Activated CD4-positive, alpha-beta T cell treated with anti-CD3 and anti-CD28 coated beads, Interleukin-2, Interleukin-4, amounts not matched to agents 100 ng/mL and 50 ng/mL, durations not matched to agents 16 hours and 8 hours (primary cell): ENCODE data around the gene ZNF701.
"Not testable (repeated sequence)": the region's sequence is repeated elsewhere in the genome, so short reads cannot be mapped to it uniquely, and the experiment has no call there.

Experiments used
- DNase-seq: peaks from one replicate; pipeline ENCODE4 v3.0.0-alpha.2; 2020; ENCODE audit warnings: low spot score

ZNF701 gene

GRCh38 chr19:52566121-52566520 is 4.0 kb upstream of the ZNF701 start:
- DNase-seq, result no peak

GRCh38 chr19:52566588-52566987 is 3.5 kb upstream of the ZNF701 start:
- DNase-seq, result no peak

- DNase-seq, result no peak
Measured at GRCh38 chr19:52567921-52568320, 2.2 kb upstream of the ZNF701 start.

- not testable (repeated sequence) for DNase-seq
Measured at GRCh38 chr19:52569638-52569999, 468 bp upstream of the ZNF701 start.

GRCh38 chr19:52584736-52585440 is 14.8 kb downstream of the ZNF701 start:
- DNase-seq, result no peak

GRCh38 chr19:52585604-52586003 is 15.5 kb downstream of the ZNF701 start:
- no peak for DNase-seq

GRCh38 chr19:52590728-52591127 is 20.6 kb downstream of the ZNF701 start:
- no peak for DNase-seq

GRCh38 chr19:52592301-52592700 is 22.2 kb downstream of the ZNF701 start:
- DNase-seq, result no peak

- not testable (repeated sequence) for DNase-seq
Measured at GRCh38 chr19:52593441-52593840, 23.4 kb downstream of the ZNF701 start.

GRCh38 chr19:52599241-52599640 is 29.2 kb downstream of the ZNF701 start:
- DNase-seq, result no peak

- DNase-seq, result no peak
Measured at GRCh38 chr19:52600639-52601024, 30.5 kb downstream of the ZNF701 start.

GRCh38 chr19:52601025-52601973 is 31.2 kb downstream of the ZNF701 start:
- peak; percentile 78 for DNase-seq

- not testable (repeated sequence) for DNase-seq
Measured at GRCh38 chr19:52601974-52602366, 31.9 kb downstream of the ZNF701 start.

- DNase-seq, result no peak
Measured at GRCh38 chr19:52602941-52603340, 32.9 kb downstream of the ZNF701 start.

- no peak for DNase-seq
Measured at GRCh38 chr19:52603558-52604207, 33.6 kb downstream of the ZNF701 start.

GRCh38 chr19:52613299-52613906 is 43.3 kb downstream of the ZNF701 start:
- DNase-seq, result no peak

- no peak for DNase-seq
Measured at GRCh38 chr19:52621376-52621775, 51.3 kb downstream of the ZNF701 start.

- no peak for DNase-seq
Measured at GRCh38 chr19:52622261-52622660, 52.2 kb downstream of the ZNF701 start.

GRCh38 chr19:52626915-52627314 is 56.8 kb downstream of the ZNF701 start:
- DNase-seq, result no peak

- DNase-seq, result not testable (repeated sequence)
Measured at GRCh38 chr19:52627441-52627840, 57.4 kb downstream of the ZNF701 start.

- no peak for DNase-seq
Measured at GRCh38 chr19:52635786-52636570, 65.9 kb downstream of the ZNF701 start.
